ENCODE data around the gene TMIGD3.

The TMIGD3 gene

GRCh38 chr1:111446967-111447892, 56.2 kb downstream of the TMIGD3 start:
- no peak for DNase-seq

DNA sequence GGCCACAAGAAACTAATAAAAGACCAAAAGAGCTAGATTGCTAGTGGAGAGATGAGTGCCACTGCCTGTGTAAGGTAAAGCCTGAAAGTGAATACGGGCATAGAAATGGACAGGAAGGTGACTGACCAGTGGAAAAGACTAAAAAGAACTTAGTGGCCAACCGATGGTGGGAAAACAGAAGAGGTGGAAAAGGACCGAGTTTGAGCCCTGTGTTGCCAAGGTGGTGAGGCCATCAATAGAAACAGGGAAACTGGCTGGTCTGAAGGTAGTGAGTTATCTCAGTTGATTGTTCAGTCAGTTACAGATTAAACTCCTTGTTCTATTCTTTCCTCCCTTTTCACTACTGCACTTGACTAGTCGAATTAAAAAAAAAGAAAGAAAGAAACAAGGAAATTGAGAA, 56.9 kb downstream of the TMIGD3 start:
- no peak for DNase-seq

DNA sequence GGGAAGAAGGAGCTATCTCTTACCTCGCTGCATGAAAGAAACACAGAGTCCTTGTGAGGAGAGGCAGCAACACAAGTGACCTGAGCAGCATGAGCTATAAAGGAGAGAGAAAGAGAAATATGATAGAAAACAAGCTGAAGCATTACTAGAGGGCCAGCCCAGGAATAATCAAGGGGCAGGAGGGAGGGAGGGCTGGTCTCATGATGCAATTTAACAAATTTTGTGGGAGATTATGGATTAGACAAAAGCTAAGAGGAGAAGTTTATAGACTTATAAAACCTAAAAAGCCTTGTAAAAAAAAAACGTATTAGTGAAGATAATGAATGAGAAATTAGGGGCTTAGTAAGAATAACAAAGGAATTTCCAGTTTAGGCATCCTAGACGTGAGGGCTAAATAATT, 59.4 kb downstream of the TMIGD3 start:
- no peak for DNase-seq

DNA sequence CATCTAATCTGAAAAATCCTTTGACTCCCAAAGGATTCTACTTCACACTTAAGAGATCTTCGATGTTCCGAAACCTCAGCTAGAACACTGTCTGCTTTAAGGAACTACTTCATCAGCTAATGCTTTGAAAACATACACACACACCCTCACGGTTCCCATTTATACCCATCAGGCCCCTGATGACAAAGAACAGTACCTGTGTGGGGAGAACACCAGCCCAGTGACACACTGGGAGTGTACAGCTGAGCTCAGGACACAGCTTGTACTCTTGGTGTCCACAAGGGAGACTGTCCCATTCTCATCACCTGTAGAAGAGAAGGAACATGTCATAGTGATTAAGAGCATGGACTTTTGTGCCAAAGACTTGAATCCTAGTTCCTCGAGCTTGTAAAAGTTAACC, 61.0 kb downstream of the TMIGD3 start:
- no peak for DNase-seq

DNA sequence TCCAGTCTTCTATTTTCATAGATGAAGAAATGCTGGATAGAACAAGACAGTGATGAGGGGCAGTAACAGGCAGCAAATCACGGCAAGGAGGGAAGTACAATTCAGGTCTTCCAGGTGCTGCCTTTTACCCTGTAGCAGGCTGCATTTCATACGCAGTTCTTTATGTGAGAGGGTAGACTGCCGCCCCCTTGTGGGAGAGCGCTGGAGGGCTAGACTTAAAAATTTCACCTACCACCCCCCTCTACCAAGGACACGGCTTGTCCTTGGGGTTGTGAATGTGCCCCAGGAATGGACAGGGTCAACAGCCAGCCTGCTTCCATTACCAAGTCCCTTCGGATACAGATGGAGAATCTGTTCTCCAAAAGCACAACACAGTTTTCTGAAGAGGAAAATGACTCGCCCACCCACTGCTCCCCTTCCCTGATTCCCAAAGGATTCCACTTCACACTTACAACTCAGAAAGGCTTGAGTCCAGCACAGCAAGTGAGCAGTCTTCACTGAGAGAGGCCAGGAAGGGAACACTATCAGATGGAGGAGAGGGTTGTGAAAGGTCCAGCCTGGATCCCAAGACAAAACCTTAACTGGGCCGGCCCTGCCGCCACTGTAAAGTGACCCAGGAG, 61.8 kb downstream of the TMIGD3 start:
- DNase-seq = no peak

DNA sequence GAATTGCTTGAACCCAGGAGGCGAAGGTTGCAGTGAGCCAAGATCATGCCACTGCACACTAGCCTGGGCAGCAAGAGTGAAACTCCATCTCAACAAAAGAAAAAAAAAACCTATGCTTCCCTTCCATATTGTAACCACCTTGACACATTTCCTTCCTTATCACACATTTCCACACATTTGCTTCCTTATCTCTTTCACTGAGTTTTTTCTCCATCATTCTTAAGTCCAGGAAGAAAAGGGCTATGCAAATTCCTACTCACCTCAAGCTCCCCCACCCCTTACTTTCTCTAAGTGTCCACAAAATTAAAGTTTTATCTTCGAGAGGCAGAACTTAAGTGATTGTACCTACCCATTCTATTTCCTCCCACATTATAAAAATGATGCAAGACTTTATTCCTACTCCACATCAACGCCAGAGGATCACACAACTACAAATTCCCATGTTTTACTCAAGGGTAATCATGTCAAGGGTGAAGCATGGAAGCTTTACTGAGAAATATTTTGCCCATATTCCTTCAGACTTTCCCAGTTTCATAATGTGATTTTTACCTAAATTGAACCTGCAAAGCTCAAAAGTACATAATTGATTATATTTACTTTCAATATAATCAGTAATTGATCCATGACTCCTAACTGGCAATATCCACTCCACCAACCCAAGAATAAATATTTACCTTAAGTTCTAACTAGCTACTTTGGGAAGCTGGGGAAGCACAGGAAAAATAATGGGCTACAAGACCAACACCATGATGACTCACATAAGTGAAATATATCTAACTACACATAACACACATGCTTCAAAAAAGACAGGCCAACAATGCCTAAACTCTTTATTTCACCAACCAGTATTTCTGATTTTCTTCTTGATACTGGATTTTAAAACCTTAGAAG, 63.7 kb downstream of the TMIGD3 start:
- DNase-seq = no peak

- DNase-seq = no peak
These were observed 66.7 kb downstream of the TMIGD3 start for GRCh38 chr1:111436726-111437125.

Measured in NCI-H2107 (cell line).